WTC11 (cell line): ENCODE measurements around the gene PAK6. TPM values are rescaled to one million over a fixed set of nuclear protein-coding genes. Genes with fewer than 3 reads are reported as not detected.

Experiments
- ATAC-seq: fragments of 200-7000 bp; cut with Tn5 transposase; 2 replicates; pipeline ENCODE4 v1.10.0; 2021; ENCODE audit warnings: mild to moderate bottlenecking, moderate library complexity
- CTCF ChIA-PET: fragments of 300-600 bp; sonication (Branson Sonifier 250); formaldehyde crosslinking; loops from one replicate; lab custom pipeline; 2021; ENCODE audit warnings: antibody characterized with exemption; lab: Charles Lee
- POLR2A ChIA-PET: fragments of 350-600 bp; sonication (Branson Sonifier 250); formaldehyde crosslinking; loops from one replicate; lab custom pipeline; 2021; ENCODE audit warnings: antibody characterized with exemption; lab: Charles Lee
- DNase-seq: peaks from one replicate; pipeline ENCODE4 v3.0.0; 2021; ENCODE audit warnings: low spot score
- H3K27ac Mint-ChIP-seq: 2 replicates; pipeline ENCODE4 v1.8.0; 2021; ENCODE audit warnings: mixed read lengths
- H3K27me3 Mint-ChIP-seq: 2 replicates; pipeline ENCODE4 v1.8.0; 2021; ENCODE audit warnings: low read depth, mild to moderate bottlenecking, moderate library complexity, mixed read lengths
- H3K36me3 Mint-ChIP-seq: 2 replicates; pipeline ENCODE4 v1.8.0; 2021; ENCODE audit warnings: mixed read lengths
- H3K4me1 Mint-ChIP-seq: 2 replicates; pipeline ENCODE4 v1.8.0; 2022; ENCODE audit warnings: mixed read lengths
- H3K4me3 Mint-ChIP-seq: 2 replicates; pipeline ENCODE4 v1.8.0; 2021; ENCODE audit warnings: mild to moderate bottlenecking, moderate library complexity, mixed read lengths
- H3K9me3 Mint-ChIP-seq: 2 replicates; pipeline ENCODE4 v1.8.0; 2021; ENCODE audit warnings: mixed read lengths
- ATF1 ChIP-seq: sonication (generic); formaldehyde crosslinking; IDR thresholded peaks from 2 replicates; pipeline ENCODE4 v1.8.1; 2023; ENCODE audit warnings: mild to moderate bottlenecking, moderate library complexity, missing genetic modification reagents
- CREM ChIP-seq: sonication (generic); formaldehyde crosslinking; IDR thresholded peaks from 2 replicates; pipeline ENCODE4 v1.8.1; 2022; ENCODE audit warnings: mild to moderate bottlenecking, missing genetic modification reagents, moderate library complexity
- E2F4 ChIP-seq: sonication (generic); formaldehyde crosslinking; IDR thresholded peaks from 2 replicates; pipeline ENCODE4 v1.8.1; 2022; ENCODE audit warnings: low read depth, mild to moderate bottlenecking, moderate library complexity, missing genetic modification reagents, borderline replicate concordance
- ERG ChIP-seq: fragments of 250-450 bp; sonication (Bioruptor Pico); IDR thresholded peaks from 2 replicates; pipeline ENCODE4 v1.8.0; 2021; ENCODE audit warnings: mild to moderate bottlenecking
- FOXK1 ChIP-seq: sonication (generic); formaldehyde crosslinking; IDR thresholded peaks from 2 replicates; pipeline ENCODE4 v1.8.0; 2022; ENCODE audit warnings: mild to moderate bottlenecking, moderate library complexity, missing genetic modification reagents
- FOXP4 ChIP-seq: sonication (generic); formaldehyde crosslinking; IDR thresholded peaks from 2 replicates; pipeline ENCODE4 v1.8.0; 2022; ENCODE audit warnings: mild to moderate bottlenecking, missing genetic modification reagents
- HMGA2 ChIP-seq: fragments of 250-450 bp; sonication (Bioruptor Pico); IDR thresholded peaks from 2 replicates; pipeline ENCODE4 v1.4.0; 2021; ENCODE audit warnings: mild to moderate bottlenecking, moderate library complexity
- NR2C2 ChIP-seq: sonication (generic); formaldehyde crosslinking; IDR thresholded peaks from 2 replicates; pipeline ENCODE4 v1.8.0; 2022; ENCODE audit warnings: mild to moderate bottlenecking, missing genetic modification reagents
- PRDM15 ChIP-seq: sonication (generic); formaldehyde crosslinking; IDR thresholded peaks from 2 replicates; pipeline ENCODE4 v1.8.0; 2022; ENCODE audit warnings: missing genetic modification reagents
- PREB ChIP-seq: sonication (generic); formaldehyde crosslinking; IDR thresholded peaks from 2 replicates; pipeline ENCODE4 v1.8.1; 2022; ENCODE audit warnings: mild to moderate bottlenecking, missing genetic modification reagents, moderate library complexity, borderline replicate concordance
- SMAD3 ChIP-seq: sonication (generic); formaldehyde crosslinking; IDR thresholded peaks from 2 replicates; pipeline ENCODE4 v1.8.0; 2022; ENCODE audit warnings: missing genetic modification reagents, mild to moderate bottlenecking, borderline replicate concordance
- TCF7 ChIP-seq: sonication (generic); formaldehyde crosslinking; IDR thresholded peaks from 2 replicates; pipeline ENCODE4 v1.8.0; 2022; ENCODE audit warnings: mild to moderate bottlenecking, low read depth, missing genetic modification reagents, moderate library complexity
- TEAD1 ChIP-seq: sonication (generic); formaldehyde crosslinking; IDR thresholded peaks from 2 replicates; pipeline ENCODE4 v1.8.0; 2022; ENCODE audit warnings: mild to moderate bottlenecking, missing genetic modification reagents
- TEAD4 ChIP-seq: sonication (generic); formaldehyde crosslinking; IDR thresholded peaks from 2 replicates; pipeline ENCODE4 v1.8.0; 2022; ENCODE audit warnings: mild to moderate bottlenecking, missing genetic modification reagents
- ZNF263 ChIP-seq: sonication (generic); formaldehyde crosslinking; IDR thresholded peaks from 2 replicates; pipeline ENCODE4 v1.8.1; 2022; ENCODE audit warnings: low read depth, mild to moderate bottlenecking, moderate library complexity, missing genetic modification reagents
- ZSCAN18 ChIP-seq: fragments of 250-450 bp; sonication (Bioruptor Pico); IDR thresholded peaks from 2 replicates; pipeline ENCODE4 v2.1.2; 2022; ENCODE audit warnings: mild to moderate bottlenecking, moderate library complexity
- total RNA-seq: library from RNA; stranded (reverse); gene quantifications from 3 replicates; pipeline ENCODE4 v1.2.3, GENCODE V29; 2021
- TF ChIP-seq, protein P1 (sequence below): fragments of 250-450 bp; sonication (Bioruptor Pico); IDR thresholded peaks from 2 replicates; pipeline ENCODE4 v1.9.0; 2021; ENCODE audit warnings: moderate library complexity, mild to moderate bottlenecking, inconsistent platforms, borderline replicate concordance
- TF ChIP-seq, protein P2 (sequence below): sonication (generic); formaldehyde crosslinking; IDR thresholded peaks from 2 replicates; pipeline ENCODE4 v1.8.0; 2022; ENCODE audit warnings: mild to moderate bottlenecking, missing genetic modification reagents

Gene PAK6
- total RNA-seq, 1 experiment from 2014 or later = 11.7 TPM

- TF ChIP-seq E2F4 (CRISPR knock-in tag) (no peak), FOXK1 (CRISPR knock-in tag) (no peak), TCF7 (CRISPR knock-in tag) (no peak), PREB (no peak)
These were observed 75.9 kb downstream of the PAK6 start (continued) for GRCh38 chr15:40314723-40315276.

DNA sequence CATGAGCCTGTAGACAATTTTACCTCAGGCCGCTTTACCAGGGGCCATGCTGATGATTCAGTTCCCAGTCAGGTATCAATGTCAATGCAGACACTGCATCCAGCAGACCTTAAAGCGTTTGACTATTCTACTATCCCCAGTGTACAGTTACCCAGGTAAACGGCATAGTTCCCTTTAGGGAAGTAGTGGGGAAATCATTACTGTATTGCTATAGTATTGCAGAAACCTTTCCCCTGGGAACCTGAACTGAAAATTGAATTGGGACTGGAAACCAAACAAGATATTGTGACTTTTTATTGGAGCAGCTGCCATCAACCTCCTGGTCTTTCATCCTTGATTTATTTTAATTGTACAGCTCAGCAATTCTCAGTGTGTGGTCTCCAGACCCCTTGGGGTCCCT is 78.1 kb downstream of the PAK6 start:
- H3K9me3 Mint-ChIP-seq = peaks cover 4% of the 10 kb centered on the region; the same call in 1 of the 2 replicates
- CTCF ChIA-PET = interaction anchor here (1.0 to 17.8 kb wide), 6 partner anchors 9 to 42 kb away, joined by 4 to 690 read pairs (median 11); partner anchors contain the start of genes CCDC9B and PLCB2
- peaks cover 15% of the 10 kb centered on the region for H3K4me1 Mint-ChIP-seq
- no peak overlapping the region for H3K27ac Mint-ChIP-seq
- ATAC-seq = no peak
- no peak for TF ChIP-seq FOXP4 (CRISPR knock-in tag)
- no peak for TF ChIP-seq ERG (CRISPR knock-in tag)
- no peak for TF ChIP-seq ATF1 (CRISPR knock-in tag)
- no peak for TF ChIP-seq CREM
- TF ChIP-seq HMGA2 (CRISPR knock-in tag) = no peak
- TF ChIP-seq, all 79 proteins: peak for 0
- H3K4me3 Mint-ChIP-seq = no peak overlapping the region
- POLR2A ChIA-PET = no interaction called here
- H3K27me3 Mint-ChIP-seq = peaks cover 24% of the 10 kb centered on the region
- no peaks in the 10 kb centered on the region for H3K36me3 Mint-ChIP-seq
- DNase-seq = no peak

- H3K27ac Mint-ChIP-seq = no peak overlapping the region
- H3K9me3 Mint-ChIP-seq = peaks cover 4% of the 10 kb centered on the region; the same call in 1 of the 2 replicates
- peaks cover 26% of the 10 kb centered on the region for H3K27me3 Mint-ChIP-seq
- no peak for ATAC-seq
- no peak for DNase-seq
- POLR2A ChIA-PET = interaction anchor here (1.1 kb wide), 1 partner anchor 113 kb away, joined by 4 read pairs; no protein-coding TSS in a partner anchor
- H3K4me1 Mint-ChIP-seq = peaks cover 21% of the 10 kb centered on the region
- H3K36me3 Mint-ChIP-seq = no peaks in the 10 kb centered on the region
- CTCF ChIA-PET = interaction anchor here (1.3 to 17.8 kb wide), 4 partner anchors 10 to 43 kb away, joined by 4 to 690 read pairs (median 136); partner anchors contain the start of genes CCDC9B and PLCB2
- no peak overlapping the region for H3K4me3 Mint-ChIP-seq
- TF ChIP-seq NR2C2 (CRISPR knock-in tag) (no peak), FOXP4 (CRISPR knock-in tag) (no peak), TCF7 (CRISPR knock-in tag) (no peak), ZSCAN18 (no peak), TEAD4 (CRISPR knock-in tag) (no peak), ZNF263 (CRISPR knock-in tag) (no peak), PRDM15 (CRISPR knock-in tag) (no peak), TEAD1 (CRISPR knock-in tag) (no peak), SMAD3 (CRISPR knock-in tag) (no peak)
- TF ChIP-seq, protein P1, sequence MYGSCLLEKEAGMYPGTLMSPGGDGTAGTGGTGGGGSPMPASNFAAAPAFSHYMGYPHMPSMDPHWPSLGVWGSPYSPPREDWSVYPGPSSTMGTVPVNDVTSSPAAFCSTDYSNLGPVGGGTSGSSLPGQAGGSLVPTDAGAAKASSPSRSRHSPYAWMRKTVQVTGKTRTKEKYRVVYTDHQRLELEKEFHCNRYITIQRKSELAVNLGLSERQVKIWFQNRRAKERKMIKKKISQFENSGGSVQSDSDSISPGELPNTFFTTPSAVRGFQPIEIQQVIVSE (CRISPR knock-in tag) = no peak
- TF ChIP-seq, protein P2, sequence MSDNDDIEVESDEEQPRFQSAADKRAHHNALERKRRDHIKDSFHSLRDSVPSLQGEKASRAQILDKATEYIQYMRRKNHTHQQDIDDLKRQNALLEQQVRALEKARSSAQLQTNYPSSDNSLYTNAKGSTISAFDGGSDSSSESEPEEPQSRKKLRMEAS = no peak
These were observed 78.7 kb downstream of the PAK6 start for GRCh38 chr15:40317580-40317979.
